HepG2 (cell line): ENCODE data around the gene RAMP1. TPM values are rescaled to one million over a fixed set of nuclear protein-coding genes. Genes with fewer than 3 reads are reported as not detected.

ENCODE experiments used
- ATAC-seq: fragments of 200-7000 bp; cut with Tn5 transposase; 3 replicates; pipeline ENCODE4 v1.9.1; 2020; ENCODE audit warnings: mild to moderate bottlenecking, moderate library complexity
- BruUV-seq: library from RNA; stranded (reverse); fragments of 400-500 nt; replicated peaks from 2 replicates; lab custom pipeline; 2021; lab: Mats Ljungman, UMichigan
- CTCF ChIA-PET: fragments of 300-600 bp; formaldehyde crosslinking; extraction: SDS; loops from one replicate; lab custom pipeline; 2021; ENCODE audit warnings: low total read pairs, inconsistent platforms, low intra/inter-chr PET ratio; lab: Yijun Ruan, JAX
- POLR2A ChIA-PET: fragments of 350-600 bp; sonication (Branson Sonifier 250); formaldehyde crosslinking; loops from one replicate; lab custom pipeline; 2020; ENCODE audit warnings: antibody characterized with exemption, inconsistent platforms; lab: Yijun Ruan, JAX
- DNase-seq: peaks from one replicate; pipeline ENCODE4 v3.0.0-alpha.2; 2015; ENCODE audit warnings: low spot score
- FAIRE-seq: peaks from 3 replicates; lab custom pipeline; 2011; peaks lifted over from hg19 to GRCh38; lab: Jason Lieb, UNC
- H2AFZ ChIP-seq: one replicate; pipeline ENCODE4 v1.6.1; 2011; ENCODE audit warnings: low read length, inconsistent platforms
- H3K27ac ChIP-seq: fragments of 300-600 bp; 3 replicates; pipeline ENCODE4 v1.8.0; 2011; ENCODE audit warnings: mixed run types, mild to moderate bottlenecking, mixed read lengths, low read length, inconsistent platforms; ENCODE audit not compliant: insufficient read depth; ENCODE audit errors: extremely low read length
- H3K27me3 ChIP-seq, 2 experiments: fragments of 200-600 bp in 1 of 2; 2 replicates in 1 of 2; 3 replicates in 1 of 2; pipeline versions ENCODE4 v1.6.0 to v1.8.0; 2011; ENCODE audit warnings: low read length in 2 of 2, mild to moderate bottlenecking in 2 of 2, moderate library complexity in 2 of 2, inconsistent platforms in 1 of 2; ENCODE audit not compliant: insufficient read depth in 2 of 2, control insufficient read depth in 1 of 2
- H3K36me3 ChIP-seq, 2 experiments: fragments of 200-600 bp in 1 of 2; replicated peaks in 1 of 2; 2 replicates in 1 of 2; 3 replicates in 1 of 2; pipeline versions ENCODE4 v1.5.1 to v1.8.0; 2011; ENCODE audit warnings: low read length in 2 of 2, inconsistent platforms in 1 of 2; ENCODE audit not compliant: insufficient read depth in 2 of 2, control insufficient read depth in 1 of 2
- H3K4me1 ChIP-seq: 2 replicates; pipeline ENCODE4 v1.5.1; 2012; ENCODE audit warnings: low read length, inconsistent platforms; ENCODE audit not compliant: insufficient read depth
- H3K4me2 ChIP-seq: 2 replicates; pipeline ENCODE4 v1.6.0; 2011; ENCODE audit warnings: low read depth, low read length, inconsistent platforms
- H3K4me3 ChIP-seq, 3 experiments: fragments of 200-600 bp in 1 of 3; sonication (generic), shearing (Covaris generic) in 1 of 3; replicated peaks in 1 of 3; 2 replicates each; pipeline ENCODE4 v1.5.1; 2011 to 2016; ENCODE audit warnings: low read length in 3 of 3, inconsistent platforms in 2 of 3, low read depth in 2 of 3, mild to moderate bottlenecking in 2 of 3, control low read depth in 1 of 3, mixed read lengths in 1 of 3; ENCODE audit not compliant: insufficient read depth in 1 of 3
- H3K79me2 ChIP-seq: one replicate; pipeline ENCODE4 v1.6.1; 2011; ENCODE audit warnings: low read length, inconsistent platforms; ENCODE audit not compliant: insufficient read depth
- H3K9ac ChIP-seq: 2 replicates; pipeline ENCODE4 v1.6.0; 2011; ENCODE audit warnings: mild to moderate bottlenecking, low read depth, low read length, inconsistent platforms; ENCODE audit not compliant: insufficient read depth
- H3K9me3 ChIP-seq: 2 replicates; pipeline ENCODE4 v1.5.1; 2012; ENCODE audit warnings: mild to moderate bottlenecking, low read length
- H4K20me1 ChIP-seq: 2 replicates; pipeline ENCODE4 v1.6.0; 2011; ENCODE audit warnings: inconsistent platforms, mild to moderate bottlenecking, low read length, moderate library complexity; ENCODE audit not compliant: insufficient read depth
- E2F5 ChIP-seq: sonication (generic); formaldehyde crosslinking; conservative IDR thresholded peaks from 2 replicates; pipeline ENCODE4 v1.4.0; 2020; ENCODE audit warnings: missing genetic modification reagents
- FOXK2 ChIP-seq: fragments of 450-650 bp; IDR thresholded peaks from 2 replicates; pipeline ENCODE4 v1.6.1; 2016
- TOPORS ChIP-seq: sonication (generic); formaldehyde crosslinking; IDR thresholded peaks from 2 replicates; pipeline ENCODE4 v1.8.0; 2023; ENCODE audit warnings: mild to moderate bottlenecking, missing genetic modification reagents
- ZNF18 ChIP-seq: sonication (generic); formaldehyde crosslinking; IDR thresholded peaks from 2 replicates; pipeline ENCODE4 v1.8.0; 2022; ENCODE audit warnings: mild to moderate bottlenecking, missing genetic modification reagents; ENCODE audit not compliant: insufficient replicate concordance
- ZNF280B ChIP-seq: sonication (generic); formaldehyde crosslinking; IDR thresholded peaks from 2 replicates; pipeline ENCODE4 v1.5.0; 2020; ENCODE audit warnings: missing genetic modification reagents, mild to moderate bottlenecking, borderline replicate concordance
- ZNF629 ChIP-seq: sonication (generic); formaldehyde crosslinking; conservative IDR thresholded peaks from 2 replicates; pipeline ENCODE4 v1.5.0; 2020; ENCODE audit warnings: missing genetic modification reagents
- WGBS: methylation state at CpG from one replicate; pipeline ENCODE4 v1.1.6; 2017; ENCODE audit warnings: low lambda C conversion rate; 5-methylcytosine and 5-hydroxymethylcytosine counted together
- in situ Hi-C: cut with HindIII; loops from 2 replicates; pipeline ENCODE4 v1.10.0; 2017; ENCODE audit warnings: low pct_unique_long_range_greater_than_20kb; ENCODE audit not compliant: extremely low pct_ligation_motif_present
- intact Hi-C: fragments of 100-400 bp; cut with micrococcal nuclease; formaldehyde crosslinking; loops from one replicate; pipeline ENCODE4 v1.10.0; 2022; ENCODE audit not compliant: unreplicated experiment
- polyA plus RNA-seq, 8 experiments: library from polyadenylated mRNA; depleted of rRNA in 3 of 8; stranded (reverse) in 7 of 8; unstranded in 1 of 8; fragments of >200 nt; fragmentation: Illumina TruSeq in 4 of 8; extraction: Trizol in 4 of 8; gene quantifications; 2 replicates each; pipeline versions ENCODE4 v1.2.1 to v1.2.3, GENCODE V29; 2011 to 2016; ENCODE audit warnings: low read depth in 4 of 8, missing spikeins in 1 of 8, mixed read lengths in 1 of 8; ENCODE audit not compliant: insufficient read depth in 1 of 8
- total RNA-seq, 5 experiments: library from RNA; depleted of rRNA; stranded (reverse); fragments of >200 nt; fragmentation: Illumina TruSeq; extraction: Trizol; gene quantifications; 2 replicates each; pipeline ENCODE4 v1.2.3, GENCODE V29; 2016; ENCODE audit warnings: low read depth in 1 of 5

The RAMP1 gene
- total and polyA plus RNA-seq, 2 of the 13 experiments (the other 11 are each of a cell fraction or from before 2014, with no cell fraction given), result 0.29 to 0.61 TPM

GRCh38 chr2:237912271-237913192, 53.1 kb downstream of the RAMP1 start:
- WGBS, result 27% methylated on average over 19 of the region's 28 CpGs
- no peak overlapping the region for H3K9ac ChIP-seq
- no peaks in the 10 kb centered on the region for H3K36me3 ChIP-seq
- no peak overlapping the region for H3K4me2 ChIP-seq
- H4K20me1 ChIP-seq, result no peaks in the 10 kb centered on the region
- ChIA-PET CTCF (no interaction called here), POLR2A (no interaction called here)
- ATAC-seq (no peak; the same call in 2 of the 3 replicates), DNase-seq (no peak), FAIRE-seq (no peak)
- H3K4me1 ChIP-seq, result no peaks in the 10 kb centered on the region
- H3K27me3 ChIP-seq, result peaks cover 8 to 36% of the 10 kb centered on the region in 2 experiments
- no TSS peak for BruUV-seq
- TF ChIP-seq FOXK2 (no peak), ZNF280B (CRISPR knock-in tag) (peak; percentile 32; the same call in 1 of the 2 replicates)
- H3K4me3 ChIP-seq, result no peak overlapping the region
- no peak overlapping the region for H3K27ac ChIP-seq
- H3K79me2 ChIP-seq, result no peaks in the 10 kb centered on the region
- no peaks in the 10 kb centered on the region for H3K9me3 ChIP-seq
- in situ Hi-C loops, result no loop called here
- intact Hi-C loops, result no loop called here
- no peak overlapping the region for H2AFZ ChIP-seq

GRCh38 chr2:237913193-237913917, 53.9 kb downstream of the RAMP1 start:
- H3K27ac ChIP-seq, result no peak overlapping the region
- 50% methylated on average over 21 of the region's 26 CpGs for WGBS
- no TSS peak for BruUV-seq
- no peak overlapping the region for H3K9ac ChIP-seq
- no peak for DNase-seq
- no peak overlapping the region for H2AFZ ChIP-seq
- intact Hi-C loops, result no loop called here
- no peak for FAIRE-seq
- TF ChIP-seq ZNF280B (CRISPR knock-in tag) (0 out of 2 replicates have a peak, but pooled peaks have one; percentile 3), ZNF629 (CRISPR knock-in tag) (peak; percentile 69), E2F5 (no peak), ZNF18 (CRISPR knock-in tag) (no peak), TOPORS (CRISPR knock-in tag) (no peak)
- TF ChIP-seq, all 625 proteins: peak for 2
- POLR2A ChIA-PET, result no interaction called here
- no peaks in the 10 kb centered on the region for H3K79me2 ChIP-seq
- CTCF ChIA-PET, result no interaction called here
- H3K4me1 ChIP-seq, result no peaks in the 10 kb centered on the region
- in situ Hi-C loops, result no loop called here
- no peaks in the 10 kb centered on the region for H4K20me1 ChIP-seq
- no peak for ATAC-seq
- H3K36me3 ChIP-seq, result no peaks in the 10 kb centered on the region
- no peak overlapping the region for H3K4me2 ChIP-seq
- no peak overlapping the region for H3K4me3 ChIP-seq
- H3K27me3 ChIP-seq, result peaks cover 8 to 33% of the 10 kb centered on the region in 2 experiments
- no peaks in the 10 kb centered on the region for H3K9me3 ChIP-seq
